A549 (cell line): Measurements from ENCODE around the gene ARHGEF7.

Source experiments
- CTCF ChIP-seq: fragments of >200 bp; sonication (Bioruptor Twin); formaldehyde crosslinking; IDR thresholded peaks from 3 replicates; pipeline ENCODE4 v1.5.1; 2016
- POLR2AphosphoS2 ChIP-seq: conservative IDR thresholded peaks from 2 replicates; pipeline ENCODE4 v1.6.1; 2012; ENCODE audit warnings: low read length, improper control_type of control experiment, inconsistent platforms
- RAD21 ChIP-seq, 2 experiments: fragments of >200 bp in 1 of 2; sonication (Bioruptor Twin) in 1 of 2; formaldehyde crosslinking in 1 of 2; IDR thresholded peaks in 1 of 2; conservative IDR thresholded peaks in 1 of 2; 2 replicates in 1 of 2; 3 replicates in 1 of 2; pipeline ENCODE4 v1.6.1; 2012 to 2018; ENCODE audit warnings: inconsistent platforms in 1 of 2
- RARB ChIP-seq: fragments of 250-450 bp; sonication (Bioruptor Pico); IDR thresholded peaks from 2 replicates; pipeline ENCODE4 v1.8.0; 2021; ENCODE audit warnings: mild to moderate bottlenecking, moderate library complexity
- REST ChIP-seq: fragments of 200-600 bp; sonication (generic); IDR thresholded peaks from 2 replicates; pipeline ENCODE4 v1.6.1; 2016; ENCODE audit warnings: antibody characterized with exemption, mild to moderate bottlenecking, moderate library complexity
- RNF2 ChIP-seq: fragments of 200-600 bp; sonication (generic); IDR thresholded peaks from 2 replicates; pipeline ENCODE4 v1.6.1; 2016; ENCODE audit warnings: low read depth, mild to moderate bottlenecking, antibody characterized with exemption, moderate library complexity, borderline replicate concordance
- ZSCAN20 ChIP-seq: fragments of 250-450 bp; sonication (Bioruptor Pico); IDR thresholded peaks from 2 replicates; pipeline ENCODE4 v1.8.0; 2022; ENCODE audit warnings: mild to moderate bottlenecking, moderate library complexity

- no peak for TF ChIP-seq CTCF
- no peak for TF ChIP-seq RNF2
- no peak for TF ChIP-seq POLR2AphosphoS2
- no peak for TF ChIP-seq ZSCAN20 (CRISPR knock-in tag)
- no peak for TF ChIP-seq RARB (CRISPR knock-in tag)
- no peak for TF ChIP-seq REST
- TF ChIP-seq RAD21 (conservative IDR thresholded peaks at IDR 0.05 in 1 of 2, IDR thresholded peaks at IDR 0.05 in 1 of 2) = no peak
These were observed 161.0 kb downstream of the ARHGEF7 start for GRCh38 chr13:111275995-111276618.
